GM18520 (cell line): Measurements from ENCODE around the gene TUBA4A.
"Not testable (repeated sequence)": the region's sequence is repeated elsewhere in the genome, so short reads cannot be mapped to it uniquely, and the experiment has no call there.

Experiments
- ATAC-seq: cut with Tn5 transposase; IDR thresholded peaks from one replicate; pipeline ENCODE4 v1.9.1; 2021; ENCODE audit not compliant: unreplicated experiment

TUBA4A gene

DNA sequence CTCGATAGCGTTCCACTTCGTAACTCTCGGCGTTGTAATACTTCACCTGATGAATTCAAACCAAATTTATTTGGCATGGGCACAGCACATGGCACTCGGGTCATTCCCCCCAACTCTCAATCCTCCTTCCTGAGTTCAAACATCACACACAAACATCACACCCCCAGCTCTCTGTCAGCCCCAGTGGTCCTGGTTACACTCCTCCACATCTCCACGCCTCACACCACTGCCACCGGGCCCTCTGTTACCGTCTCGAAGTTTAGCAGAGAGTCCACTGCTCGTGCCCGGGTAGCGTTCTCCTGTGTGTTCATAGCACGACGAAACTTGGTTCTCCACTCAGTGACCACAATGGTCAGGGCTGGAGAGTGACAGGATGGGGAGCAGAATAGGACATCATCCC is 39.6 kb downstream of the TUBA4A start:
- ATAC-seq: no peak

GRCh38 chr2:219213486-219214071 is 40.1 kb downstream of the TUBA4A start:
- no peak for ATAC-seq

DNA sequence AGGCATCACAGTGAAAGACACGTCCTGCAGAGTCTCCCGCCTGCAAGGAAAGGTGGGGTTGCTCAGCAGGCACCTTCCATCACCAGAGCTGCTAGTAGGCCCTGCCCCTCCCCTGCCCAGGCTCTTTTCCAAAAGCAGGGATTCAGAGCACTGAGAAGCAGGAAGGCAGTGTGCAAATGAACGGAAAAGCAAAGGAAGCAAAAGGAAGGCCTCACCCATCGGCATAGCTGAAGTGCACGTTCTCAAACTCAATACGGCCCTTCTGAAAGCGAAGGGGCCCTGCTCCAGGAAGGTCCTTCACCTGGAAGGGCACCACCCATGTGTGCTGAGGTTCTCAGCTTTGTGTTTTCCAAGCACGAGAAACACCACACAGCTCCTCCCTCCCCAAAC is 40.7 kb downstream of the TUBA4A start:
- no peak for ATAC-seq

GRCh38 chr2:219210886-219211362 is 42.8 kb downstream of the TUBA4A start:
- ATAC-seq: no peak

GRCh38 chr2:219210196-219210885 is 43.4 kb downstream of the TUBA4A start:
- ATAC-seq: no peak

DNA sequence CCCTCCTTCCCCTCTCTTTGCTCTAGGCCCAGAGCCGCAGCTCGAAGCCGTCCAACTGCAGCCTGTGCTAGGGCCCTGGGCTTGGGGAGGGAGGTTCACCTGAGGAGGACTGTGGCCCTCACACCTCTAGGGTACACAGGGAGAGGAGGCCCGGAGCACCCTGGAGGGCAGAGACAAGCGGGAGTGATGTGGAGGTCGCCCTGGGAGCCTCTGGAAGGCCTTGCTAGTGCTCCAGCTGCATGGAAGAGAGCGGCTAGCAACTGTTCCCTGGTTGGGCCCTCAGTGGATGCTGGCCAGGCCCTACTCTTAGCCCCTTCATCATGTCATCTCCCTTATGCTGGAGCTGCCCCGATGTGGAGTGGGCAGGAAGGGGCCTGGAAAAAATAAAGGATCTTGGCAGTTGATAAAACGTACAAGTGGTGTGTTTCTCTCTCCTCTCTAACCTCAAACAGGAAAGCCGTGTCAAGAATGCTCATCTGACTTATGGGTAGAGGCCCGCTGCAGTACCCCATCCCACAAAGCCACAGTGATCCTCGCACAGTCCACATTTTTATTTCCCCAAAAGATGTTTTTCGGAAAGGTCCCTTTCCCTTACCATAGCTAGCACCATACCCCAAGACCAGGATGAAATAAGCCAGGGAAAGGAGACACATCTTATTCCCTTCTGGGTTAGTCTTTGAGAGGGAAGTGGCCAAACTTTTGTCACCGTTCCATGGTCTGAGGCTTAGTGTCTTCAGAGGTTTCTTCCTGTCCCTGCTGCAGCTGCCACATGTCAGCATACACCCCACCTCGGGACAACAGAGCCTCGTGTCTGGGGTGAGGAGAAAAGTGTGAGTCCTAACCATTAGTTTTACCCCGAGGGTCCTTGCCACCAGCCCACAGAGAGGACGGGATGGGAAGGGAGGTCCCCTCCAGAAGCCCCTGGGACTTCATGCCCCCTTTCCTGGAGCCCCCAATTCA is 44.2 kb downstream of the TUBA4A start:
- ATAC-seq: no peak

DNA sequence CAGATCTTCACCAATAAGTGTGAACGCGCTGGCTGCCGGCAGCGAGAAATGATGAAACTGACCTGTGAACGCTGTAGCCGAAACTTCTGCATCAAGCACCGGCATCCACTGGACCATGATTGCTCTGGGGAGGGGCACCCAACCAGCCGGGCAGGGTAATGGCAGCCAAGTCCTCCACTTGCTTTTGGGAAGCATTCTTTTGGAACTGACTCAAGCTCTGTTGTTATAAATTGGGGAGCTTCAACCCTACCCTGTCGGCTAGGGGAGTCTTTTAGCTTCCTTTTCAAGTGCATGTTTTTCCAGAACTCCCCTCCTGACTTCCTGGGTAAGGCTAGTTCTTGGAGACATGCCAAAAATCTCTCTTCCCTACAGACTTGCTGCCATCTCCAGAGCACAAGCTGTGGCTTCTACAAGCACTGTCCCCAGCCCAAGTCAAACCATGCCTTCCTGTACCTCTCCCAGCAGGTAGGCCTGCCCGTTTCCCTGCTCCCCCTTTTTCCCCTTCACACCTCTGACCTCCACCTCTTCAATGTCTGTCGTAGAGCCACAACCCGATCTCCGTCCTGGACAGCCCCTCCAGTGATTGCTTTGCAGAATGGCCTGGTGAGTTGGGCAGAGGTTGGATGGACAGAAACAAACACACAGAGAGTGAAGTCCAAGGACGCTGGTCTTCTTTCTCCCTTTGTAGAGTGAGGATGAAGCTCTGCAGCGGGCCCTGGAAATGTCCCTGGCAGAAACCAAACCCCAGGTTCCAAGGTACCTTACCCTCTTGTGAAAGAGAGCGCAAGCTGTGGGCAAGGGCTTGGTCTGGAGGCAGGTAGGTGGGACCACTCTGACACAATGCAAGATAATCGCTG is 45.6 kb downstream of the TUBA4A start:
- ATAC-seq: no peak

DNA sequence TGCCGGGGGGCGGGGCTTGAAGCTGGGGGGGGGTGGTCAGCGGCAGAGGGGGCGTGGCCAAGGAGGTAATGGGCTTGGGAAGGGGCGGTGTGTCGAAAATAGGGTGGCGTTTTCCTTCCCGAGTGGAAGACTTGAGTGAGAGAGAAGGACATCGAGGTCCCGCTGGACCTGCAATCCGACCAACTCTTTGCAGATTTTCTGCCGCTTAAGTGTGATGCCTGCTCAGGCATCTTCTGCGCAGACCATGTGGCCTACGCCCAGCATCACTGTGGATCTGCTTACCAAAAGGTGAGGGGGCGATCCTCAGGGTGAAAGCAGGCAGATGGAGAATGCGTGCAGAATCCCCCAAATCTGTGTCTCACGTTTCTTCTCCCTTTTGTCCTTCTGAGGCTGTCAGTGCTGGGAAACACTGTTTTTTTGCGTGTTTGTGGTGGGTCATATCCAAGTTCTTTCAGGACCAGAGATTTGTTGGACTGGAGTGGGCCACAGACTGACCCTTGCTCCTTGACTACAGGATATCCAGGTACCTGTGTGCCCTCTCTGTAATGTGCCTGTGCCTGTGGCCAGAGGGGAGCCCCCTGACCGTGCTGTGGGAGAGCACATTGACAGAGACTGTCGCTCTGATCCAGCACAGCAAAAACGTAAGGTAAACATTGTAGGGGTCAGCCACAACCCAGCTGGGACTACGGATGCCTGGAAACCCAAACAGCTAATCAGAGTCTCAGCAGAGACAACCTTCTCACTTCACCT is 46.4 kb downstream of the TUBA4A start:
- no peak for ATAC-seq

GRCh38 chr2:219206328-219207133 is 47.2 kb downstream of the TUBA4A start, which contains the start of gene ZFAND2B:
ZFAND2B (plus strand) TSS chr2:219206782; CDS start chr2:219206988, 206 bp downstream.
- peak; percentile 98 for ATAC-seq

- no peak for ATAC-seq
Measured at GRCh38 chr2:219205981-219206327, 47.8 kb downstream of the TUBA4A start.

- no peak for ATAC-seq
Measured at GRCh38 chr2:219205165-219205538, 48.6 kb downstream of the TUBA4A start.

DNA sequence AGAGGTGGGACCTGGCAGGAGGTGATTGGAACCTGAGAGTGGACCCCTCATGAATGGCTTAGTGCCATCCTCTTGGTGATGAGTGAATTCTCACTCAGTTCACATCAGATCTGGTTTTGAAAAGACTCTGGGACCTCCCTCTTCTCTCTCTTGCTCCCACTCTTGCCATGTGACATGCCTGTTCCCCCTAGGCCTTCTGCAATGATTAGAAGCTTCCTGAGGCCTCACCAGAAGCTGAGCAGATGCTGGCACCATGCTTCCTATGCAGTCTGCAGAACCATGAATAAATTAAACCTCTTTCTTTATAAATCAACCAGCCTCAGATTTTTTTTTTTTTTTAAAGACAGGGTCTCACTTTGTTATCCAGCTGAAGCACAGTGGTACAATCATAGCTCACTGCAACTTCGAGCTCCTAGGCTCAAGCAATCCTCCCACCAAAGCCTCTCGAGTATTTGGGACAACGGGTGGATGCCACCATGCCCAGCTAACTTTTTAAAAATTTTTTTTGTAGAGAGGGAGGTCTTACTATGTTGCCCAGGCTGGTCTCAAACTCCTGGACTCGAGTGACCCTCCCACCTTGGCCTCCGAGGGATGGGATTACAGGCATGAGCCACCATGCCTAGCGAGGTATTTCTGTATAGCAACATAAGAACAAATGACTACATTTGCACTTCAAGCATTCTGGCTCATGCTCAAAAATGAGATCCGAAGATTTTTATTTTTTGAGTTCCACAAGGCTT is 49.1 kb downstream of the TUBA4A start:
- no peak for ATAC-seq

GRCh38 chr2:219201331-219201730 is 52.4 kb downstream of the TUBA4A start:
- ATAC-seq: not testable (repeated sequence)

DNA sequence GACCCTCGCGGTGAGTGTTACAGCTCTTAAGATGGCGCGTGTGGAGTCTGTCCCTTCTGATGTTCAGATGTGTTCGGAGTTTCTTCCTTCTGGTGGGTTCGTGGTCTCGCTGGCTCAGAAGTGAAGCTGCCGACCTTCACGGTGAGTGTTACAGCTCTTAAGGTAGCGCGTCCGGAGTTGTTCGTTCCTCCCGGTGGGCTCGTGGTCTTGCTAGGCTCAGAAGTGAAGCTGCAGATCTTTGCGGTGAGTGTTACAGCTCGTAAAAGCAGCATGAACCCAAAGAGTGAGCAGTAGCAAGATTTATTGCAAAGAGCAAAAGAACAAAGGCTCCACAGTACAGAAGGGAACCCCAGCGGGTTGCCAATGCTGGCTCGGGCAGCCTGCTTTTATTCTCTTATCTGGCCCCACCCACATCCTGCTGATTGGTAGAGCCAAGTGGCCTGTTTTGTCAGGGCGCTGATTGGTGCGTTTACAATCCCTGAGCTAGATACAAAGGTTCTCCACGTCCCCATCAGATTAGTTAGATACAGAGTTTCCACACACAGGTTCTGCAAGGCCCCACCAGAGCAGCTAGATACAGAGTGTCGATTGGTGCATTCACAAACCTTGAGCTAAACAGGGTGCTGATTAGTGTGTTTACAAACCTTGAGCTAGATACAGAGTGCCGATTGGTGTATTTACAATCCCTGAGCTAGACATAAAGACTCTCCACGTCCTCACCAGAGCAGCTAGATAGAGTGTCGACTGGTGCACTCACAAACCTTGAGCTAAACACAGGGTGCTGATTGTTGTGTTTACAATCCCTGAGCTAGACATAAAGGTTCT is 53.0 kb downstream of the TUBA4A start:
- ATAC-seq: not testable (repeated sequence)
